PFSK-1 (cell line): ENCODE data around the gene ATAD3A.

Experiments
- FOXP2 ChIP-seq: optimal IDR thresholded peaks from 2 replicates; pipeline ENCODE3; 2011; ENCODE audit warnings: borderline replicate concordance, control low read depth, inconsistent platforms; ENCODE audit not compliant: insufficient read depth; ENCODE audit errors: extremely low read length, extremely low read depth
- POLR2AphosphoS5 ChIP-seq: IDR thresholded peaks from 2 replicates; pipeline ENCODE4 v1.6.1; 2012; ENCODE audit warnings: low read depth, mild to moderate bottlenecking, control low read depth, low read length, moderate library complexity
- SIN3A ChIP-seq: IDR thresholded peaks from 2 replicates; pipeline ENCODE4 v1.6.1; 2012; ENCODE audit warnings: mild to moderate bottlenecking, low read length, moderate library complexity, borderline replicate concordance; ENCODE audit not compliant: insufficient read depth
- TAF1 ChIP-seq: IDR thresholded peaks from 2 replicates; pipeline ENCODE4 v1.6.1; 2012; ENCODE audit warnings: low read length, control low read depth, borderline replicate concordance; ENCODE audit not compliant: insufficient read depth
- TF ChIP-seq, protein P1 (sequence below), 2 experiments: IDR thresholded peaks; 2 replicates each; pipeline versions ENCODE4 v1.6.1 to v1.8.0; 2011 to 2012; ENCODE audit warnings: low read depth in 2 of 2, low read length in 2 of 2, control low read depth in 1 of 2, inconsistent platforms in 1 of 2, mild to moderate bottlenecking in 1 of 2, moderate library complexity in 1 of 2; ENCODE audit not compliant: insufficient read depth in 1 of 2

The ATAD3A gene

DNA sequence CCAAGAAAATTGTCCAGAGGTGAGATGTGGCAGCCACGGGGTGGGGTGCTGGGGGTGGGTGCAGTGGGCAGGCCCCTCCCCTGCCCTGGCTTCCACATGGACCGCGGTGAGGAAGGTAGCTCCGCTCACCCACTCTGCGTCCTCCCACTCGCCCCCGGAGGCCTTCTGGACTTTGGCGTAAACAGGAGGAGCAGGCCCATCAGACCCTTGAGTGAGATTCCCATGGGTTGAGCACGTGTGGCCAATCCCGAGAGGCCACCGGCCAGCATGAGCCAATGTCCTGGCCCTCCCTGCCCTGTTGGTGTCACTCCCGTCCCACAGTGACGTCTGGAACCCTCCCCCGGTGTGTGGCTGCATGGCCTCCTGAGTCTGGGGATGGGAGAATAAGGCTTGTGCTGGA, 36.6 kb downstream of the ATAD3A start:
- no peak for TF ChIP-seq TAF1
- no peak for TF ChIP-seq SIN3A
- no peak for TF ChIP-seq POLR2AphosphoS5
- TF ChIP-seq, protein P1, sequence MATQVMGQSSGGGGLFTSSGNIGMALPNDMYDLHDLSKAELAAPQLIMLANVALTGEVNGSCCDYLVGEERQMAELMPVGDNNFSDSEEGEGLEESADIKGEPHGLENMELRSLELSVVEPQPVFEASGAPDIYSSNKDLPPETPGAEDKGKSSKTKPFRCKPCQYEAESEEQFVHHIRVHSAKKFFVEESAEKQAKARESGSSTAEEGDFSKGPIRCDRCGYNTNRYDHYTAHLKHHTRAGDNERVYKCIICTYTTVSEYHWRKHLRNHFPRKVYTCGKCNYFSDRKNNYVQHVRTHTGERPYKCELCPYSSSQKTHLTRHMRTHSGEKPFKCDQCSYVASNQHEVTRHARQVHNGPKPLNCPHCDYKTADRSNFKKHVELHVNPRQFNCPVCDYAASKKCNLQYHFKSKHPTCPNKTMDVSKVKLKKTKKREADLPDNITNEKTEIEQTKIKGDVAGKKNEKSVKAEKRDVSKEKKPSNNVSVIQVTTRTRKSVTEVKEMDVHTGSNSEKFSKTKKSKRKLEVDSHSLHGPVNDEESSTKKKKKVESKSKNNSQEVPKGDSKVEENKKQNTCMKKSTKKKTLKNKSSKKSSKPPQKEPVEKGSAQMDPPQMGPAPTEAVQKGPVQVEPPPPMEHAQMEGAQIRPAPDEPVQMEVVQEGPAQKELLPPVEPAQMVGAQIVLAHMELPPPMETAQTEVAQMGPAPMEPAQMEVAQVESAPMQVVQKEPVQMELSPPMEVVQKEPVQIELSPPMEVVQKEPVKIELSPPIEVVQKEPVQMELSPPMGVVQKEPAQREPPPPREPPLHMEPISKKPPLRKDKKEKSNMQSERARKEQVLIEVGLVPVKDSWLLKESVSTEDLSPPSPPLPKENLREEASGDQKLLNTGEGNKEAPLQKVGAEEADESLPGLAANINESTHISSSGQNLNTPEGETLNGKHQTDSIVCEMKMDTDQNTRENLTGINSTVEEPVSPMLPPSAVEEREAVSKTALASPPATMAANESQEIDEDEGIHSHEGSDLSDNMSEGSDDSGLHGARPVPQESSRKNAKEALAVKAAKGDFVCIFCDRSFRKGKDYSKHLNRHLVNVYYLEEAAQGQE (IDR thresholded peaks at IDR 0.05; ENCODE audit: insufficient read depth in 1 of 2, low read depth in 2 of 2, low read length in 2 of 2) = no peak
- no peak for TF ChIP-seq FOXP2

DNA sequence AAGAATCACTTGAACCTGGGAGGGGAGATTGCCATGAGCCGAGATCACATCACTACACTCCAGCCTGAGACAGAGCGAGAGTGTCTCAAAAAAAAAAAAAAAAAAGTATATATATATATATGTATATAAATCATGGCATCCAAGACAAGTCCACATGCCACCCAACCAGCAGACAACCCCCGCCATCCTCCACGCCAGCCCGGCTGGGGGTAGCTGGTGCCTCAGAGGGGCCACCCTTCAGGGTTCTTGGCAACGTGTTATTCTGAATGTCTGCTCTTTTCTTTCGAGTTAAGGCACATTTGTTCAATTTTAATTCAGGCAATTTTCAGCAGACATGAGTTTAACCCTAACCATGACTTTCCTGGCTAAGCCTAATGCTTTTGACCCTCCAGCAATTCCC, 38.1 kb downstream of the ATAD3A start:
- TF ChIP-seq, protein P1 (IDR thresholded peaks at IDR 0.05; ENCODE audit: insufficient read depth in 1 of 2, low read depth in 2 of 2, low read length in 2 of 2) = no peak
- no peak for TF ChIP-seq POLR2AphosphoS5
- no peak for TF ChIP-seq SIN3A
- TF ChIP-seq TAF1 = no peak
- no peak for TF ChIP-seq FOXP2

DNA sequence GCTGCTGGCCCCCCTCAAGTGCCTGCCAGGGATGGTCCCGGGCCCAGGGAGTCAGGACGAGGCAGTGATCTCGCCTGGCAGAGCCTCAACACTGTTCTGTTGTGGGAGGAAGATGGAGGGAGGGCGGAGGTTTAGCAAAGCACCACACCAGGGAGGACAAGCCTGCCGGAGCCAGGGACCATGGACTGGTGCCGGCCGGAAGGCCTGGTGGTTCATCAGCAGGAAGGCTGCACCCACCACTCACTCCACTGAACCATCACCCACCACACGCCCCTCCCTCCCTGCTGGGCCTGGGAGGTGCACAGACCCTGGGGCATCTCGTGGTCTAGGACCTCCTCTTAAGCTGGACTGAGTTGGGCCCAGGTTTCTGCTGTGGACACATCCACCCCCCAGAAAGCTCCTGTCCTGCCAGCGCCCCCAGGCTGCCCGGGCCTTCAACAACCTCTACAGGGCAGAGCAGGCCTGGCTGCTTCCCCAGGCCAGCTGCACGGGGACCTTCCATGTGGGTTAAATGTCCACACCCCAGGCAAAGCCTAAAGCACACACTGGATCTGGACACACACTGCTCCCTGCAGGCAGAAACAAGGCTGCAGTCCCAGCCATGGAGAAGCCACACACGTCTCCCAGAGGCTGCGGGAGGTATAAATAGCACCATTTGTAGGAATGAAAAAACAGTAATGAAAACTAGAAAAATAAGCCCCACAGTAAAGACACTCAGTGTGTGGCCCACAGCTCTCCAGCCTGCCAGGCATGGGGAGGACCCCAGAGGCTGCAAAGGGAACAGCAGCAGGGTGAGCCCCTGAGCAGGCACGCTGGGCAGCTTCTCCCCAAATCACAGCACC, 38.9 kb downstream of the ATAD3A start:
- no peak for TF ChIP-seq TAF1
- no peak for TF ChIP-seq FOXP2
- TF ChIP-seq, protein P1 (IDR thresholded peaks at IDR 0.05; ENCODE audit: insufficient read depth in 1 of 2, low read depth in 2 of 2, low read length in 2 of 2) = no peak
- TF ChIP-seq SIN3A = no peak
- no peak for TF ChIP-seq POLR2AphosphoS5

DNA sequence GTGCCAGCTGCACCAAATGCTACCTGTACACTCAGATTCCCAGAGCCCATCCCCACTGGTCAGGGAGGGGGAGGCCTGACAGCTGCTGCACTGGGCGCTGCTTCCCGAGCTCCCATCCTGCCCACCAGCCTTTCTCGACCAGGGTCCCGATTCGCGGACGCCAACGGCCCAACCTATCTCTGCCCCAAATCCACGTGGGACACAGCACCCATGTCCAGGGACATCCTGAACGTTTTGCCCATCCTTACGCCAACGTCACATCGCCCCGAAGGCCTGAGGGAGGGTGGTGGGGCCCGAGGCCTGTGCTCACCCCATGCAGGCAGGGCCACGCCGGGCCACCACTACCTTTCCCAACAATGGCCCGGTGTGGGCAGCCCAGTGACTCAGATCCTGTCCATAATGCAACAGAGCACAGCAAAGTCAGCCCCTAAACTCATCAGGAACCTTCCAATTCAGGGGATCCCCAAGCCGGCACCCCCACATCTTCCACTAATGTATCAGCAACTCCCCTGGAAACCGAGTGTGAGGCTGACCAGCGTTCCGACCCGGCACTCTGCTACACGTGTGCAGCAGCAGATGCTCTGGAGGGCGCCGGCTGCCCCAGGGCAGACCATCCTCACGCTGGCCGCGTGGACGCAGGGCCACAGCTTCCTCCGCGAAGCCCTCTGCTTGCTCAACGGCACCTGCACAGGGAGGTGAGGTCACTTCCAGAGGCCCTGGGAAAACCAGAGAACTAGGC, 39.7 kb downstream of the ATAD3A start:
- TF ChIP-seq SIN3A = no peak
- no peak for TF ChIP-seq POLR2AphosphoS5
- TF ChIP-seq FOXP2 = no peak
- TF ChIP-seq, protein P1 (IDR thresholded peaks at IDR 0.05; ENCODE audit: insufficient read depth in 1 of 2, low read depth in 2 of 2, low read length in 2 of 2) = no peak
- no peak for TF ChIP-seq TAF1
